HCT116 (cell line): Measurements from ENCODE around the gene BTBD9.

Source experiments
- CEBPB ChIP-seq: IDR thresholded peaks from 2 replicates; pipeline ENCODE4 v1.6.1; 2012; ENCODE audit warnings: low read depth
- CTCF ChIP-seq, 3 experiments: fragments of 200-600 bp in 1 of 3; sonication (generic) in 1 of 3; IDR thresholded peaks in 2 of 3; conservative IDR thresholded peaks in 1 of 3; 2 replicates each; pipeline ENCODE4 v1.5.1; 2012 to 2017; ENCODE audit warnings: low read depth in 2 of 3, low read length in 2 of 3, antibody characterized with exemption in 1 of 3, borderline replicate concordance in 1 of 3, control low read depth in 1 of 3, mild to moderate bottlenecking in 1 of 3, mixed read lengths in 1 of 3, mixed run types in 1 of 3, moderate library complexity in 1 of 3; ENCODE audit not compliant: insufficient read depth in 1 of 3
- EGR1 ChIP-seq: IDR thresholded peaks from 2 replicates; pipeline ENCODE4 v1.6.1; 2012; ENCODE audit warnings: low read depth
- EZH2 ChIP-seq: fragments of 200-600 bp; sonication (generic); IDR thresholded peaks from 2 replicates; pipeline ENCODE4 v1.6.1; 2017; ENCODE audit warnings: antibody characterized with exemption, mixed run types
- POLR2A ChIP-seq: IDR thresholded peaks from 2 replicates; pipeline ENCODE4 v1.7.0; 2011; ENCODE audit warnings: borderline replicate concordance; ENCODE audit not compliant: insufficient read depth, insufficient read length; ENCODE audit errors: extremely low read depth
- POLR2AphosphoS5 ChIP-seq: IDR thresholded peaks from 2 replicates; pipeline ENCODE4 v1.6.1; 2011; ENCODE audit warnings: mild to moderate bottlenecking, low read depth, low read length, moderate library complexity
- REST ChIP-seq: IDR thresholded peaks from 2 replicates; pipeline ENCODE4 v1.6.1; 2012; ENCODE audit warnings: low read depth
- TCF7L2 ChIP-seq: IDR thresholded peaks from 2 replicates; pipeline ENCODE4 v1.7.0; 2011; ENCODE audit warnings: borderline replicate concordance, inconsistent platforms; ENCODE audit not compliant: insufficient read depth, insufficient read length; ENCODE audit errors: extremely low read depth
- ZFX ChIP-seq: fragments of 450-650 bp; IDR thresholded peaks from 2 replicates; pipeline ENCODE4 v1.6.1; 2017
- ZNF274 ChIP-seq: fragments of 200-500 bp; sonication (Bioruptor generic); IDR thresholded peaks from 2 replicates; pipeline ENCODE4 v1.6.1; 2014; ENCODE audit warnings: mild to moderate bottlenecking, low read depth, low read length, inconsistent platforms

- no peak for TF ChIP-seq CTCF (IDR thresholded peaks at IDR 0.05 in 2 of 3, conservative IDR thresholded peaks at IDR 0.05 in 1 of 3; ENCODE audit: borderline replicate concordance in 1 of 3, insufficient read depth in 1 of 3, low read depth in 2 of 3, low read length in 2 of 3)
- TF ChIP-seq TCF7L2 = no peak
- TF ChIP-seq REST = no peak
- TF ChIP-seq ZNF274 = no peak
- TF ChIP-seq EZH2 = no peak
- no peak for TF ChIP-seq EGR1
- TF ChIP-seq CEBPB = no peak
- TF ChIP-seq POLR2A = no peak
- no peak for TF ChIP-seq POLR2AphosphoS5
- TF ChIP-seq ZFX = no peak
Measured at GRCh38 chr6:38495518-38495917, 144.2 kb downstream of the BTBD9 start.
